ENCODE data around the gene BCAS3.
"Not testable (repeated sequence)": the region's sequence is repeated elsewhere in the genome, so short reads cannot be mapped to it uniquely, and the experiment has no call there.

Gene BCAS3

DNA sequence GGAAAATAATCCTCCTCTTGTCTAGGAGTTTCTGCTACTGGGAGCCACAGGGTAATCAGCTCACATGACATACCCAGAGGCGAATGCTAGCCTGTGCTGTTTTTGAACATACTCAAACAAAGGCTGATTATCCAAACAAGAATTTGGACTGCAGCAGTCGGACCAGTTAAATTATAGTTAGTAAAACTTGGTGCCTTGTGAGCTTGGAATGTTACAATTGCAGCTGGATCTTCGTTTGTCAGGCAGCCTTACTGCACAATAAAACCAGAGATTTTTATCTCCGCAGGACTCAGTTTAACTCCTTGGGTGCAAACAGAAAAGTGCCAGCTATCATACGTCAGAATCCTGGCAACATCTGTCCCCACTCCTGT is 558.2 kb downstream of the BCAS3 start:
- TF ChIP-seq, protein P1, sequence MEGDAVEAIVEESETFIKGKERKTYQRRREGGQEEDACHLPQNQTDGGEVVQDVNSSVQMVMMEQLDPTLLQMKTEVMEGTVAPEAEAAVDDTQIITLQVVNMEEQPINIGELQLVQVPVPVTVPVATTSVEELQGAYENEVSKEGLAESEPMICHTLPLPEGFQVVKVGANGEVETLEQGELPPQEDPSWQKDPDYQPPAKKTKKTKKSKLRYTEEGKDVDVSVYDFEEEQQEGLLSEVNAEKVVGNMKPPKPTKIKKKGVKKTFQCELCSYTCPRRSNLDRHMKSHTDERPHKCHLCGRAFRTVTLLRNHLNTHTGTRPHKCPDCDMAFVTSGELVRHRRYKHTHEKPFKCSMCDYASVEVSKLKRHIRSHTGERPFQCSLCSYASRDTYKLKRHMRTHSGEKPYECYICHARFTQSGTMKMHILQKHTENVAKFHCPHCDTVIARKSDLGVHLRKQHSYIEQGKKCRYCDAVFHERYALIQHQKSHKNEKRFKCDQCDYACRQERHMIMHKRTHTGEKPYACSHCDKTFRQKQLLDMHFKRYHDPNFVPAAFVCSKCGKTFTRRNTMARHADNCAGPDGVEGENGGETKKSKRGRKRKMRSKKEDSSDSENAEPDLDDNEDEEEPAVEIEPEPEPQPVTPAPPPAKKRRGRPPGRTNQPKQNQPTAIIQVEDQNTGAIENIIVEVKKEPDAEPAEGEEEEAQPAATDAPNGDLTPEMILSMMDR (conservative IDR thresholded peaks at IDR 0.05; ENCODE audit: low read depth, low read length), result no peak
- no peak overlapping the region for H3K4me3 ChIP-seq (ENCODE audit: low read length)
- peak; percentile 80 for DNase-seq (ENCODE audit: low read depth)

DNA sequence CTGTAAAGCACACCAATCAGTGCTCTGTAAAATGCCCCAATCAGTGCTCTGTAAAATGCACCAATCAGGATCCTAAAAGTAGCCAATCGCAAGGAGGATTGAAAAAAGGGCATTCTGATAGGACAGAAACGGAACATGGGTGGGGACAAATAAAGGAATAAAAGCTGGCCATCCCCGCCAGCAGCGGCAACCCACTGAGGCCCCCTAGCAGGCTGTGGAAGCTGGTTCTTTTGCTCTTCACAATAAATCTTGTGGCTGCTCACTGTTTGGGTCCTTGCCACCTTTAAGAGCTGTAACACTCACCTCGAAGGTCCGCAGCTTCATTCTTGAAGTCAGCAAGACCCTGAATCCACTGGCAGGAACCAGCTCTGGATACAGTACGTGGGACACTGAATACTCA is 559.6 kb downstream of the BCAS3 start:
- DNase-seq (ENCODE audit: low read depth), result no peak
- TF ChIP-seq, protein P1 (conservative IDR thresholded peaks at IDR 0.05; ENCODE audit: low read depth, low read length), result peak; percentile 1
- H3K4me3 ChIP-seq (ENCODE audit: low read length), result no peak overlapping the region

DNA sequence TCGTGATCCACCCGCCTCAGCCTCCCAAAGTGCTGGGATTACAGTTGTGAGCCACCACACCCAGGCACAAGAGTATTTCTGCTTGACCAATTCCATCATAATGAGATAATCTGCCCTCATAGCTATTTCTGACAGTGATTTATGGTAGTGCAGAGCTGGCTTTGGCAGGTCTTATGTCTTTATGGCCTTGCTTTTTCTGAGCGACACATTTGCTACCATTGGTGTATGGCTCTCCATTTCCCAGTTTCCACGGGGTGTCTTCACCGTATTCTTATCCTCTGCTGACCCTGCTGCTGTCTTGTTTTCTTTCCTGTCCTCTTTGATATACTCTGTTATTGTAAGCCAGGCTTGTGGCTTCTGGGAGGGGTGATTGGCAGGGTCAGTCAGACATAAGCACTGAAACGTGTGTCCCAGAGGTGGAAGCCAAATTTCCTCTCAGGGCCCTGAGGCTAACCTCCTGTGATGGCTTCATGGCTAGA is 560.8 kb downstream of the BCAS3 start:
- no peak for DNase-seq (ENCODE audit: low read depth)
- TF ChIP-seq, protein P1 (conservative IDR thresholded peaks at IDR 0.05; ENCODE audit: low read depth, low read length), result no peak

DNA sequence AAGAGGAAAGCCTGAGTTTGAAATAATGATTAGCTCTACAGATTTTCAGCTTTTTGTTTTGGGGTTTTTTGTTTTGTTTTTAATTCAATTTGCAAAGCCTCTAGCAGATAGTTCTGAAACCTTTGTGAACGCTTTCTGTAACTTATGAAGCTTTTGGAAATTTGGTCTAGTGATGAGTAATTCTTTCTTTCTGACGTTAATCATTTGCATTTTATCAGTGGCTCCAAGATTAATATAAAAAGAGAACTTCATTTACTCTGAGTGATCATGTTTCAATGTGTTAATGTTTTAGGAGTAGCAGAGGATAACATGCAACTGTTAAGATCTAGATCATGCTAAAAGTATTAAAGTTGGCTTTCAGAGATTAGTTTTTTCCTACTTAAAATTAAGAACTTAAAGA is 561.7 kb downstream of the BCAS3 start:
- TF ChIP-seq, protein P1 (conservative IDR thresholded peaks at IDR 0.05; ENCODE audit: low read depth, low read length), result no peak
- no peak for DNase-seq (ENCODE audit: low read depth)
- H3K4me3 ChIP-seq (ENCODE audit: low read length), result no peak overlapping the region

More for the DNA sequence above, 560.8 kb downstream of the BCAS3 start:
- H3K4me3 ChIP-seq (ENCODE audit: low read length), result no peak overlapping the region

DNA sequence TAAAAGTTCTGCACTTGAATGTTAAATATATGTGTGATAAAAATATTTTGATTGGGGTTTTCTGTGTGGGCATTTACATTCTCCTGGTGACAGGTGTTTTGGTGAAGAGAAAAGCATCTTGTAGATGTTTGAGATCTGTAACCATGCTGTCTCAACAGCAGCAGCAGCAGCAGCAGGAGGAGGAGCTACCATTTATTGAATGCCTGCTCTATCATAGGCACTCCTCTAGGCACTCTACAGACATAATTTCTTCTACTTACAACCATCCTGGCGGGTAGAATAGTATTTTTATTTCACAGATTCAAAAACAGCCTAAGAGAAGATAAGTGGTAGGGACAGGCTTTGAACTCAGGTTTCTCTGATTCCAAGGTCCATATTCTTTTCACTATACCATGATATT is 562.3 kb downstream of the BCAS3 start:
- TF ChIP-seq, protein P1 (conservative IDR thresholded peaks at IDR 0.05; ENCODE audit: low read depth, low read length), result no peak
- no peak for DNase-seq (ENCODE audit: low read depth)
- no peak overlapping the region for H3K4me3 ChIP-seq (ENCODE audit: low read length)

DNA sequence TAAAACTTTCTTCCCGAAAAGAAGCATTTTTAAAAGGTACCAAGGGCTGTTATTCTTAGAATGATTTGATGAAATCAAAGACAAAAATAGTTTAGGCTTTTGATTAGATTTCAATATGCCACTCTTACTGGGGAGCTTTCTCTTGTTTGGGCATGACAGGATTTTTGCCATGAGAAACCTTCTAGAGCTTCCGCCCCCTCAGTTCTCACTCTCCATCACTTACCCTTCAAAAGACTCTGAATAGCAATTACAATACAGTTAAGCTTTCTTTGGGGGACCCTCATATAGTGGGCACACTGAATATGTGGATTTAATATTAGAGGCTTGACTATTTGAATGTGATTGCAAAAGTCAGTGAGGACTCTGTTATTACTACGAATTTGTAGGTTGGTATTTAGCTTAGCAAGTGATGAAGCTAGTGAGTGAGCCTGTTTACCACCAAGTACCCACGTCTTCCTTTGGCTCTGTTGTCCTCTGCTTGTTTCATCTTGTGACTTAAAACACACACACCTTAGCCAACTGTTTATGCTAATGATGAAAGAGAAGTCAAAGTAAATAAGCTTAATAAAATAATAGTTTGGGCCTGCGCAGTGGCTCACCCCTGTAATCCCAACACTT is 563.3 kb downstream of the BCAS3 start:
- TF ChIP-seq, protein P1 (conservative IDR thresholded peaks at IDR 0.05; ENCODE audit: low read depth, low read length), result no peak
- DNase-seq (ENCODE audit: low read depth), result no peak
- H3K4me3 ChIP-seq (ENCODE audit: low read length), result no peak overlapping the region

DNA sequence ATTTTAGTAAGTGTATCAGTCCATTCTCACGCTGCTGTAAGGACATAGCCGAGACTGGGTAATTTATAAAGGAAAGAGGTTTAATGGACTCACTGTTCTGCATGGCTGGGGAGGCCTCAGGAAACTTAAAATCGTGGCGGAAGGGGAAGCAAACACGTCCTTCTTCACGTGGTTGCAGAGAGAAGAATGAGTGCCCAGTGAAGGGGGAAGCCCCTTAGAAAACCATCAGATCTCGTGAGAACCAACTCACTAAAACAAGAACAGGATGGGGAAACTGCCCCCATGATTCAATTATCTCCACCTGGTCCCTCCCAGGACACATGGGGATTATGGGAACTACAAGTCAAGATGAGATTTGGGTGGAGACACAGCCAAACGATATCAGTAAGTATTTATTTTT is 567.3 kb downstream of the BCAS3 start:
- not testable (repeated sequence) for DNase-seq (ENCODE audit: low read depth); H3K4me3 ChIP-seq (ENCODE audit: low read length)
